PFSK-1 (cell line): ENCODE data around the gene LYRM2.

ENCODE experiments used
- FOXP2 ChIP-seq: optimal IDR thresholded peaks from 2 replicates; pipeline ENCODE3; 2011; ENCODE audit warnings: borderline replicate concordance, control low read depth, inconsistent platforms; ENCODE audit not compliant: insufficient read depth; ENCODE audit errors: extremely low read length, extremely low read depth
- POLR2AphosphoS5 ChIP-seq: IDR thresholded peaks from 2 replicates; pipeline ENCODE4 v1.6.1; 2012; ENCODE audit warnings: low read depth, mild to moderate bottlenecking, control low read depth, low read length, moderate library complexity
- SIN3A ChIP-seq: IDR thresholded peaks from 2 replicates; pipeline ENCODE4 v1.6.1; 2012; ENCODE audit warnings: mild to moderate bottlenecking, low read length, moderate library complexity, borderline replicate concordance; ENCODE audit not compliant: insufficient read depth
- TAF1 ChIP-seq: IDR thresholded peaks from 2 replicates; pipeline ENCODE4 v1.6.1; 2012; ENCODE audit warnings: low read length, control low read depth, borderline replicate concordance; ENCODE audit not compliant: insufficient read depth
- TF ChIP-seq, protein P1 (sequence below), 2 experiments: IDR thresholded peaks; 2 replicates each; pipeline versions ENCODE4 v1.6.1 to v1.8.0; 2011 to 2012; ENCODE audit warnings: low read depth in 2 of 2, low read length in 2 of 2, control low read depth in 1 of 2, inconsistent platforms in 1 of 2, mild to moderate bottlenecking in 1 of 2, moderate library complexity in 1 of 2; ENCODE audit not compliant: insufficient read depth in 1 of 2

LYRM2 gene

DNA sequence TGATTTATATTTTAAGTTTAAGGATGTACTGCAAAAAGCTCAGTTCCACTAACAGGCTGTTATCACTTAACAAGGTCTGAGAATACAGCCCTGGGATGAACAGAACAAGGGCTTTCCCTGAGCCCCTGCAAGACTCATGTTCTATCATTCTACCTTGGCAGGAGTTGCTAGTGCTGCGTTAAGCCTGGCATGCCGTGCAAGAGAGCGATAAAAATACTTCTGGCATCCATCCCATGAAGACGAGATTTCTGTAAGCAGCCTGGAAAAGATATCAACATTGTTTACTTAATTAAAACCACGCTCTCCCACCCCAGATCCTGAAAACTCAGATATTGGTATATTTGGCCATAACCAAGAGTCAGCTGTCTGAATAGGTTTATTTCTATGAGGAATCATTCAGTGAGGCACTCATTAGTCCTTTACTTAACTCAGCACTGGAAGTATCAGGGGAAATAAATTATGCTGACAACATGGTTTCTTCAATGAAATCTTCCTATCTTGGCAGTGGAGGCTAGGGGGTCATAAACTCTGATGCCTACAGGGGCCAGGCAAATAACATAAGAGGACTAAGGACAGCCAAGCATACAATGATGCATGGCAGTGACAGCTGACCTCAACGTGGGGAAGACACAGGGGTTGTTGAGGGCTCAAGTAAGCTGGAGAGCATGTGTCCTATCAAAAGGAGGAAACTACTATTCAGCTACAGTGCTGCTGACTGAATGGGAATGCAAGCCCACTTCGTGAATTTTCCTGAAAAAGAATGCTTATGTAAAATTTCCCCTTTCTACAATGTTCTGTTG is 37.6 kb upstream of the LYRM2 start:
- TF ChIP-seq, protein P1, sequence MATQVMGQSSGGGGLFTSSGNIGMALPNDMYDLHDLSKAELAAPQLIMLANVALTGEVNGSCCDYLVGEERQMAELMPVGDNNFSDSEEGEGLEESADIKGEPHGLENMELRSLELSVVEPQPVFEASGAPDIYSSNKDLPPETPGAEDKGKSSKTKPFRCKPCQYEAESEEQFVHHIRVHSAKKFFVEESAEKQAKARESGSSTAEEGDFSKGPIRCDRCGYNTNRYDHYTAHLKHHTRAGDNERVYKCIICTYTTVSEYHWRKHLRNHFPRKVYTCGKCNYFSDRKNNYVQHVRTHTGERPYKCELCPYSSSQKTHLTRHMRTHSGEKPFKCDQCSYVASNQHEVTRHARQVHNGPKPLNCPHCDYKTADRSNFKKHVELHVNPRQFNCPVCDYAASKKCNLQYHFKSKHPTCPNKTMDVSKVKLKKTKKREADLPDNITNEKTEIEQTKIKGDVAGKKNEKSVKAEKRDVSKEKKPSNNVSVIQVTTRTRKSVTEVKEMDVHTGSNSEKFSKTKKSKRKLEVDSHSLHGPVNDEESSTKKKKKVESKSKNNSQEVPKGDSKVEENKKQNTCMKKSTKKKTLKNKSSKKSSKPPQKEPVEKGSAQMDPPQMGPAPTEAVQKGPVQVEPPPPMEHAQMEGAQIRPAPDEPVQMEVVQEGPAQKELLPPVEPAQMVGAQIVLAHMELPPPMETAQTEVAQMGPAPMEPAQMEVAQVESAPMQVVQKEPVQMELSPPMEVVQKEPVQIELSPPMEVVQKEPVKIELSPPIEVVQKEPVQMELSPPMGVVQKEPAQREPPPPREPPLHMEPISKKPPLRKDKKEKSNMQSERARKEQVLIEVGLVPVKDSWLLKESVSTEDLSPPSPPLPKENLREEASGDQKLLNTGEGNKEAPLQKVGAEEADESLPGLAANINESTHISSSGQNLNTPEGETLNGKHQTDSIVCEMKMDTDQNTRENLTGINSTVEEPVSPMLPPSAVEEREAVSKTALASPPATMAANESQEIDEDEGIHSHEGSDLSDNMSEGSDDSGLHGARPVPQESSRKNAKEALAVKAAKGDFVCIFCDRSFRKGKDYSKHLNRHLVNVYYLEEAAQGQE (IDR thresholded peaks at IDR 0.05; ENCODE audit: insufficient read depth in 1 of 2, low read depth in 2 of 2, low read length in 2 of 2): no peak
- TF ChIP-seq FOXP2 (no peak), TAF1 (no peak), POLR2AphosphoS5 (no peak), SIN3A (no peak)

DNA sequence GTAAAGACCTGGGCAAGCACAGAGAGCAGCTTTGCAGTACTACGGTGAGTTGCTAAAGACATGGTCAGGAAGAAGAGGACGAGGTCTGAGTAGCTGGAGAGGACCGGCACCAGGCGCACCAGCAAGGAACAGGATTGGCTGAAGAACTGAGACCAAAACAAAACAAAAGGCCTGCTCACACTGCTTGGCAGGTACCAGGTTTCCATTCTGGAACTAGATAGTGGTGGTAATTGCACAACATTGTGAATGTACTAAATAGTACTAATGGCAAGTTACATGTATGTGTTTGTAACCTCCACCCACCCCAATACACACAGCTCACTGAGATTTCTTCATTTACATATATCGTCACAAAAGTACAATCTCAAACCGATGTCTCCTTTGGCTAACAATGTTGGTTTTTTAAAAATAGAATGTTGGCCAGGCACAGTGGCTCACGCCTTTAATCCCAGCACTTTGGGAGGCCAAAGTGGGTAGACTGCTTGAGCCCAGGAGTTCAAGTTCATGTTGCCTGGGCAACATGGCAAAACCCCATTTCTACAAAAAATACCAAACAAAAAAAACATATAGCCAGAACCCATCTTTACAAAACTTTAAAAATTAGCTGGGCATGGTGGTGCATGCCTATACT is 32.5 kb upstream of the LYRM2 start:
- no peak for TF ChIP-seq SIN3A
- no peak for TF ChIP-seq TAF1
- TF ChIP-seq FOXP2: no peak

DNA sequence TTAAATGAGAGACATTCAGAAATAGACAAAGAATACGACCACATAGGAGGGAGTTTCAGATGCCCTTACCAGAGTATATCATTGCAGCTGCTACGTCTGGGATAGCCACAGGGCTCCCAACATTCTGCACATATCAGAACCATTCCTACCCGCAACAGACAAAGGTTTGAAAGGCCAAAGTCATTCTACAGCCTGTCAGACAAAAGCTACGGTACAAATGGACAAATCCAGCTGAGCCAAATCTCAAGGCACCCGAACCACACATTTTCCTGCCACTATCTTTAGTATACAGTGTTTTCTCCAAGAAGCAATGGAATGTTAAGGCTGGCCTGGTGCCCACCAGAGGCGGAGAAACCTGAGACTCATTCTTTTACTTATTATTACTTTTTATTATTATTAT is 30.5 kb upstream of the LYRM2 start:
- TF ChIP-seq FOXP2 (no peak), POLR2AphosphoS5 (no peak), TAF1 (no peak), SIN3A (no peak)
- TF ChIP-seq, protein P1 (IDR thresholded peaks at IDR 0.05; ENCODE audit: insufficient read depth in 1 of 2, low read depth in 2 of 2, low read length in 2 of 2): no peak

DNA sequence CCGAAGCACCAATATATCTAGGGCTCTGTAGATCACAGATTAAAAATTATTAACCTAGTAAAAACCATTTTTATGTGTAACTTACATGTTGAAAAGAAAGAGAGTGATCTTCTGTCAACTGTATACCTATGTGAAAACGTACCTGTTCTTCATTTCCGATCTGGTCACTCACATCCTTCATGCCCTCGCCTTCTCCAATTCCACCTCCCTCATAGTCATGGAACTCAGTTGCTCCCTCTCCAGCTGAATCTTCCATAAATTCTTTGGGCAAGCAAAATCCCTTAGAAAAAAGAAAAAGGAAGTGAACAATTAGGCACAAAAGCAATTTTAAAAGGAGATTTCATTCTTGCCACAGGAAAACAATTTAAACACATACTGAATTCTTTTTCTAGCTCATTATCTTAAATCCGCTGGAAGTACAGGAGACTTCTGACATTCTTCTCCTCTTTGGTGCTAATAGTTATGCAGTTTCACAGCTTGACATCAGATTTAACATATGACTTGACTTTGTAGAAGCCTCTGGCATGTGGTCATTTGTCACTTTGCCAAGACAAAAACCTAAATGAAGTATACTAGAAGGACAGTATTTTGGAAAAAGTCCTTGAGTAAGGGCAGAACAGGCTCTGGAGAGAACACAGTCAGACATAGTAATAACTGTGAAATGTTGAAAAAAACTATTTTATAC is 29.5 kb upstream of the LYRM2 start:
- TF ChIP-seq FOXP2 (no peak), POLR2AphosphoS5 (no peak), SIN3A (no peak), TAF1 (no peak)
- TF ChIP-seq, protein P1 (IDR thresholded peaks at IDR 0.05; ENCODE audit: insufficient read depth in 1 of 2, low read depth in 2 of 2, low read length in 2 of 2): no peak

DNA sequence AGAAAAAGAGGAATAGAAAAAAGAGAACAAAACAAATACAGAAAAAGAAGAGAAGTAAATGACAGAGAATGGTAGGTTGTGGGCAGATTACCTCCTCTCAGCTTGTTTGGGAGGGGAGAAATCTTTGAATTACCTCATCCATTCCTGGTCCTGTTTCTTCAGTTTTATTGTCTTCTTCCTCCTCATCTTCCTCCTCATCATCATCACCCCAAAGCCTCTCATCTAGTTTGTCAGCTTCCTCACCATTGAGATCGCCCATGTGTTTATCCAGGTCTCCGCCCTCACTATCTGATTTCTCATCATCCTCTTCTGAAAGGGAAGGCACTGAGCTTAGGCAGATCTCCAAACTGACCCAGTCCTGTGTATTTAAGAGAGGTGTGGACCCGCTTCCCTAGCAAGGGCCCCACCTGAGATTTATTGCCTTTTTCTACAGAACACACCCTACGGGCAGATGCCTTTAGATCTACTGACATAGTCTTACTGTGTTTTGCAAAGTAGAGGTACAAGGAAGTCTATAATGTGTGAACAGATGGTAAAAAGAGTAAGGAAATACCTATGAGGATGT is 24.2 kb upstream of the LYRM2 start:
- TF ChIP-seq, protein P1 (IDR thresholded peaks at IDR 0.05; ENCODE audit: insufficient read depth in 1 of 2, low read depth in 2 of 2, low read length in 2 of 2): no peak
- TF ChIP-seq TAF1 (no peak), SIN3A (no peak), FOXP2 (no peak), POLR2AphosphoS5 (no peak)
